ENCODE data around the gene KIAA0825.
A peak's percentile ranks its signal among the peaks of the same experiment; 100 is the strongest.
"Not testable (repeated sequence)": the region's sequence is repeated elsewhere in the genome, so short reads cannot be mapped to it uniquely, and the experiment has no call there.

KIAA0825 gene

GRCh38 chr5:94174748-94175411 lies 443.5 kb downstream of the KIAA0825 start:
- no peak for DNase-seq (ENCODE audit: low spot score)

- DNase-seq (ENCODE audit: low spot score): no peak
Measured at GRCh38 chr5:94173100-94173499, 445.3 kb downstream of the KIAA0825 start.

GRCh38 chr5:94171070-94171469 lies 447.3 kb downstream of the KIAA0825 start:
- DNase-seq (ENCODE audit: low spot score): not testable (repeated sequence)

- DNase-seq (ENCODE audit: low spot score): not testable (repeated sequence)
Measured at GRCh38 chr5:94170158-94170557, 448.2 kb downstream of the KIAA0825 start.

- DNase-seq (ENCODE audit: low spot score): no peak
Measured at GRCh38 chr5:94168151-94168550, 450.3 kb downstream of the KIAA0825 start.

GRCh38 chr5:94161801-94162200 lies 456.6 kb downstream of the KIAA0825 start:
- DNase-seq (ENCODE audit: low spot score): no peak

GRCh38 chr5:94159144-94159543 lies 459.3 kb downstream of the KIAA0825 start:
- no peak for DNase-seq (ENCODE audit: low spot score)

GRCh38 chr5:94157704-94158539 lies 460.5 kb downstream of the KIAA0825 start:
- DNase-seq (ENCODE audit: low spot score): no peak

GRCh38 chr5:94154672-94155071 lies 463.7 kb downstream of the KIAA0825 start:
- DNase-seq (ENCODE audit: low spot score): no peak

- DNase-seq (ENCODE audit: low spot score): no peak
Measured at GRCh38 chr5:94153736-94154450, 464.5 kb downstream of the KIAA0825 start.

GRCh38 chr5:94143621-94144020 lies 474.8 kb downstream of the KIAA0825 start:
- DNase-seq (ENCODE audit: low spot score): not testable (repeated sequence)

- DNase-seq (ENCODE audit: low spot score): no peak
Measured at GRCh38 chr5:94140300-94140699, 478.1 kb downstream of the KIAA0825 start.

GRCh38 chr5:94130077-94130476 lies 488.3 kb downstream of the KIAA0825 start:
- DNase-seq (ENCODE audit: low spot score): no peak

GRCh38 chr5:94125107-94125506 lies 493.3 kb downstream of the KIAA0825 start:
- DNase-seq (ENCODE audit: low spot score): no peak

GRCh38 chr5:94116317-94116716 lies 502.1 kb downstream of the KIAA0825 start:
- not testable (repeated sequence) for DNase-seq (ENCODE audit: low spot score)

- DNase-seq (ENCODE audit: low spot score): no peak
Measured at GRCh38 chr5:94113087-94113486, 505.3 kb downstream of the KIAA0825 start.

GRCh38 chr5:94111209-94112004 lies 507.0 kb downstream of the KIAA0825 start:
- peak; percentile 72 for DNase-seq (ENCODE audit: low spot score)

GRCh38 chr5:94103514-94104245 lies 514.7 kb downstream of the KIAA0825 start:
- no peak for DNase-seq (ENCODE audit: low spot score)
